ENCODE results near the gene FXYD3. TPM values are rescaled to one million over a fixed set of nuclear protein-coding genes. Genes with fewer than 3 reads are reported as not detected.

FXYD3 gene
- total and polyA plus RNA-seq, 5 donors from 2014 or later = not detected

- H3K4me3 ChIP-seq (ENCODE audit: low read depth, low read length) = no peak overlapping the region
- H3K36me3 ChIP-seq (ENCODE audit: control insufficient read depth, insufficient read depth, low read length) = no peaks in the 10 kb centered on the region
- no peak overlapping the region for H3K27ac ChIP-seq (ENCODE audit: insufficient read depth, low read length, poor library complexity, severe bottlenecking)
- H3K27me3 Mint-ChIP-seq = peaks cover 4% of the 10 kb centered on the region
- no peak for ATAC-seq (ENCODE audit: low read depth in 2 of 2)
- H3K9me3 Mint-ChIP-seq = no peaks in the 10 kb centered on the region
- H3K27ac Mint-ChIP-seq = no peak overlapping the region
- H3K36me3 Mint-ChIP-seq = no peaks in the 10 kb centered on the region
- no peaks in the 10 kb centered on the region for H3K9me3 ChIP-seq (ENCODE audit: control insufficient read depth in 2 of 2, low read length in 2 of 2)
- peaks cover 3 to 8% (median 5%) of the 10 kb centered on the region in 4 donors for H3K4me1 Mint-ChIP-seq
- H3K4me1 ChIP-seq (ENCODE audit: control insufficient read depth, insufficient read depth, low read length, poor library complexity, severe bottlenecking) = peaks cover 6% of the 10 kb centered on the region
- DNase-seq = no peak
- H3K4me3 Mint-ChIP-seq = no peak overlapping the region
- H3K27me3 ChIP-seq (ENCODE audit: control insufficient read depth, insufficient read depth, low read length) = no peaks in the 10 kb centered on the region
Observed at GRCh38 chr19:35118268-35119020, 2.8 kb downstream of the FXYD3 start.

- no peaks in the 10 kb centered on the region for H3K9me3 ChIP-seq (ENCODE audit: control insufficient read depth in 2 of 2, low read length in 2 of 2)
- no peaks in the 10 kb centered on the region for H3K27me3 ChIP-seq (ENCODE audit: control insufficient read depth, insufficient read depth, low read length)
- H3K4me1 ChIP-seq (ENCODE audit: control insufficient read depth, insufficient read depth, low read length, poor library complexity, severe bottlenecking) = peaks cover 6% of the 10 kb centered on the region
- no peaks in the 10 kb centered on the region for H3K36me3 ChIP-seq (ENCODE audit: control insufficient read depth, insufficient read depth, low read length)
- no peaks in the 10 kb centered on the region for H3K9me3 Mint-ChIP-seq
- H3K27ac Mint-ChIP-seq = no peak overlapping the region
- H3K27me3 Mint-ChIP-seq = peaks cover 4% of the 10 kb centered on the region
- H3K4me1 Mint-ChIP-seq = peaks cover 4 to 12% (median 6%) of the 10 kb centered on the region in 4 donors
- DNase-seq (no peak), ATAC-seq (ENCODE audit: low read depth in 2 of 2) (no peak)
- no peak overlapping the region for H3K4me3 ChIP-seq (ENCODE audit: low read depth, low read length)
- H3K36me3 Mint-ChIP-seq = peaks cover 3% of the 10 kb centered on the region
- no peak overlapping the region for H3K4me3 Mint-ChIP-seq
- H3K27ac ChIP-seq (ENCODE audit: insufficient read depth, low read length, poor library complexity, severe bottlenecking) = no peak overlapping the region
Observed at GRCh38 chr19:35119091-35119490, 3.5 kb downstream of the FXYD3 start.

- Mint-ChIP-seq H3K9me3 (no peaks in the 10 kb centered on the region), H3K36me3 (peaks cover 3% of the 10 kb centered on the region), H3K27me3 (peaks cover 4% of the 10 kb centered on the region), H3K4me1 (peaks cover under 1 to 14% (median 6%) of the 10 kb centered on the region in 4 donors), H3K27ac (no peak overlapping the region), H3K4me3 (no peak overlapping the region)
- Histone ChIP-seq H3K4me1 (ENCODE audit: control insufficient read depth, insufficient read depth, low read length, poor library complexity, severe bottlenecking) (peaks cover 8% of the 10 kb centered on the region), H3K9me3 (ENCODE audit: control insufficient read depth in 2 of 2, low read length in 2 of 2) (no peaks in the 10 kb centered on the region), H3K27me3 (ENCODE audit: control insufficient read depth, insufficient read depth, low read length) (no peaks in the 10 kb centered on the region), H3K36me3 (ENCODE audit: control insufficient read depth, insufficient read depth, low read length) (no peaks in the 10 kb centered on the region), H3K4me3 (ENCODE audit: low read depth, low read length) (no peak overlapping the region), H3K27ac (ENCODE audit: insufficient read depth, low read length, poor library complexity, severe bottlenecking) (no peak overlapping the region)
- no peak for DNase-seq
- no peak for ATAC-seq (ENCODE audit: low read depth in 2 of 2)
Observed at GRCh38 chr19:35119578-35120155, 4.0 kb downstream of the FXYD3 start.

- no peaks in the 10 kb centered on the region for H3K9me3 Mint-ChIP-seq
- Histone ChIP-seq H3K4me1 (ENCODE audit: control insufficient read depth, insufficient read depth, low read length, poor library complexity, severe bottlenecking) (peaks cover 9% of the 10 kb centered on the region), H3K9me3 (ENCODE audit: control insufficient read depth in 2 of 2, low read length in 2 of 2) (no peaks in the 10 kb centered on the region), H3K27me3 (ENCODE audit: control insufficient read depth, insufficient read depth, low read length) (no peaks in the 10 kb centered on the region), H3K27ac (ENCODE audit: insufficient read depth, low read length, poor library complexity, severe bottlenecking) (no peak overlapping the region), H3K4me3 (ENCODE audit: low read depth, low read length) (no peak overlapping the region), H3K36me3 (ENCODE audit: control insufficient read depth, insufficient read depth, low read length) (no peaks in the 10 kb centered on the region)
- DNase-seq (no peak), ATAC-seq (ENCODE audit: low read depth in 2 of 2) (no peak)
- no peak overlapping the region for H3K27ac Mint-ChIP-seq
- H3K4me3 Mint-ChIP-seq = no peak overlapping the region
- H3K36me3 Mint-ChIP-seq = peaks cover 3% of the 10 kb centered on the region
- H3K27me3 Mint-ChIP-seq = peaks cover 4% of the 10 kb centered on the region
- peaks cover 0 to 14% (median 5%) of the 10 kb centered on the region in 4 donors for H3K4me1 Mint-ChIP-seq
Observed at GRCh38 chr19:35120492-35120891, 4.9 kb downstream of the FXYD3 start.

- H3K4me1 Mint-ChIP-seq = peaks cover 0 to 18% (median 5%) of the 10 kb centered on the region in 4 donors
Observed at GRCh38 chr19:35120898-35121297, 5.3 kb downstream of the FXYD3 start.

GRCh38 chr19:35122687-35123551 lies 7.3 kb downstream of the FXYD3 start:
- Histone ChIP-seq H3K27ac (ENCODE audit: insufficient read depth, low read length, poor library complexity, severe bottlenecking) (no peak overlapping the region), H3K4me3 (ENCODE audit: low read depth, low read length) (no peak overlapping the region), H3K36me3 (ENCODE audit: control insufficient read depth, insufficient read depth, low read length) (no peaks in the 10 kb centered on the region), H3K27me3 (ENCODE audit: control insufficient read depth, insufficient read depth, low read length) (no peaks in the 10 kb centered on the region), H3K4me1 (ENCODE audit: control insufficient read depth, insufficient read depth, low read length, poor library complexity, severe bottlenecking) (peaks cover 9% of the 10 kb centered on the region), H3K9me3 (ENCODE audit: control insufficient read depth in 2 of 2, low read length in 2 of 2) (no peaks in the 10 kb centered on the region)
- H3K27me3 Mint-ChIP-seq = peaks cover 9% of the 10 kb centered on the region
- H3K36me3 Mint-ChIP-seq = peaks cover 3% of the 10 kb centered on the region
- H3K4me1 Mint-ChIP-seq = peaks cover 0 to 20% (median 5%) of the 10 kb centered on the region in 4 donors
- no peak for DNase-seq
- H3K27ac Mint-ChIP-seq = no peak overlapping the region
- no peak for ATAC-seq (ENCODE audit: low read depth in 2 of 2)
- no peak overlapping the region for H3K4me3 Mint-ChIP-seq
- no peaks in the 10 kb centered on the region for H3K9me3 Mint-ChIP-seq

More at GRCh38 chr19:35120898-35121297, 5.3 kb downstream of the FXYD3 start:
- H3K4me3 Mint-ChIP-seq = no peak overlapping the region
- H3K4me3 ChIP-seq (ENCODE audit: low read depth, low read length) = no peak overlapping the region
- no peaks in the 10 kb centered on the region for H3K36me3 ChIP-seq (ENCODE audit: control insufficient read depth, insufficient read depth, low read length)
- H3K36me3 Mint-ChIP-seq = peaks cover 3% of the 10 kb centered on the region
- H3K4me1 ChIP-seq (ENCODE audit: control insufficient read depth, insufficient read depth, low read length, poor library complexity, severe bottlenecking) = peaks cover 9% of the 10 kb centered on the region
- no peaks in the 10 kb centered on the region for H3K27me3 ChIP-seq (ENCODE audit: control insufficient read depth, insufficient read depth, low read length)
- H3K27ac Mint-ChIP-seq = no peak overlapping the region
- ATAC-seq (ENCODE audit: low read depth in 2 of 2) (no peak), DNase-seq (no peak)
- no peaks in the 10 kb centered on the region for H3K9me3 ChIP-seq (ENCODE audit: control insufficient read depth in 2 of 2, low read length in 2 of 2)
- no peaks in the 10 kb centered on the region for H3K9me3 Mint-ChIP-seq
- H3K27ac ChIP-seq (ENCODE audit: insufficient read depth, low read length, poor library complexity, severe bottlenecking) = no peak overlapping the region
- H3K27me3 Mint-ChIP-seq = peaks cover 4% of the 10 kb centered on the region

GRCh38 chr19:35123573-35123972 lies 8.0 kb downstream of the FXYD3 start:
- Histone ChIP-seq H3K9me3 (ENCODE audit: control insufficient read depth in 2 of 2, low read length in 2 of 2) (no peaks in the 10 kb centered on the region), H3K4me3 (ENCODE audit: low read depth, low read length) (no peak overlapping the region), H3K36me3 (ENCODE audit: control insufficient read depth, insufficient read depth, low read length) (no peaks in the 10 kb centered on the region), H3K4me1 (ENCODE audit: control insufficient read depth, insufficient read depth, low read length, poor library complexity, severe bottlenecking) (peaks cover 9% of the 10 kb centered on the region), H3K27me3 (ENCODE audit: control insufficient read depth, insufficient read depth, low read length) (no peaks in the 10 kb centered on the region), H3K27ac (ENCODE audit: insufficient read depth, low read length, poor library complexity, severe bottlenecking) (no peak overlapping the region)
- H3K27ac Mint-ChIP-seq = peak overlapping the region in 1 of 3 donors; percentile 78
- H3K36me3 Mint-ChIP-seq = peaks cover 3% of the 10 kb centered on the region
- DNase-seq (no peak), ATAC-seq (ENCODE audit: low read depth in 2 of 2) (no peak)
- peaks cover 9% of the 10 kb centered on the region for H3K27me3 Mint-ChIP-seq
- peak overlapping the region in 3 of 4 donors; percentile 82 to 88 (median 84) for H3K4me3 Mint-ChIP-seq
- H3K4me1 Mint-ChIP-seq = peaks cover 0 to 20% (median 5%) of the 10 kb centered on the region in 4 donors
- H3K9me3 Mint-ChIP-seq = no peaks in the 10 kb centered on the region

All from CD4-positive, CD25-positive, alpha-beta regulatory T cell (primary cell).